NCI-H1105 (cell line): ENCODE data around the gene LHFPL3.
"Not testable (repeated sequence)": the region's sequence is repeated elsewhere in the genome, so short reads cannot be mapped to it uniquely, and the experiment has no call there.

Experiments used
- DNase-seq: peaks from one replicate; lab custom pipeline; 2025; lab: John Stamatoyannopoulos, UW

Gene LHFPL3

GRCh38 chr7:104695563-104695962 is 367.2 kb downstream of the LHFPL3 start:
- no peak for DNase-seq

DNA sequence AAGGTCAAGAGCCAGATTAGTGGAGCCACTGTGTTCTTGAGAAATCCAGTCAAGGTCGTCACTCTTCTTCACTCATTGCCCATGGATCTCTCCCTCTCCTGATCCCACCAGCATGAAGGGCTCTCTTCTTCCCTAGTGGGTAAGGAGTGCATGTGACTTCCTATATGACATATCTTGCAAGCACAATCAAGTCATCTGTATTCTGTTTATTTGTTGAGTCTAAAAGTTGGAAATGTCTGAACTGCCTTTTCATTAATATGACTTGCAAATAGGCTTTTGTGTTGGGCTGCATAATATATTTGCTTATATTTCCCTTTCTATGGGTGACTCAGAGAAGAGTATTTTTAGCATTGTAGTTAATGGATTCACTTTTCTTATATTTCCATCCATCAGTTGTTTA is 371.9 kb downstream of the LHFPL3 start:
- no peak for DNase-seq

GRCh38 chr7:104721027-104721426 is 392.6 kb downstream of the LHFPL3 start:
- DNase-seq: not testable (repeated sequence)

DNA sequence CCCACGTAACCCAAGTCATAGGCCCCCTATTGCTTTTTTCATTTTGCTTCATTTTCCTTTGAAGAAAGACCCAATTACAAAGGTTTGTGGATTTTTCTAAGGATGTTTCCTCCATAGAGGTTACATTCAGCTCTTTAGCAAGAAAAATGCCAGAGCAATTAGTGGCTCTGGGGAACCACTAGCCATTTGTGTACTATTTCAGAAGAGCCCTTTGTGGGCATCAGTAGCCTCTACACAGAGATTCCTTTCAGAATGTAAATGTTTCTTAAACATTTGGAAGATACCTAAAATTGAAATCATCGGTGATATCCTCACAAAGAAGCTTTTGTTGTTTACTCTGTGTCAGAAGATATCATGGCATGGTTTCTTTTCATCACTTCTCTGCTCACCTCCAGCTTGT is 394.6 kb downstream of the LHFPL3 start:
- no peak for DNase-seq

DNA sequence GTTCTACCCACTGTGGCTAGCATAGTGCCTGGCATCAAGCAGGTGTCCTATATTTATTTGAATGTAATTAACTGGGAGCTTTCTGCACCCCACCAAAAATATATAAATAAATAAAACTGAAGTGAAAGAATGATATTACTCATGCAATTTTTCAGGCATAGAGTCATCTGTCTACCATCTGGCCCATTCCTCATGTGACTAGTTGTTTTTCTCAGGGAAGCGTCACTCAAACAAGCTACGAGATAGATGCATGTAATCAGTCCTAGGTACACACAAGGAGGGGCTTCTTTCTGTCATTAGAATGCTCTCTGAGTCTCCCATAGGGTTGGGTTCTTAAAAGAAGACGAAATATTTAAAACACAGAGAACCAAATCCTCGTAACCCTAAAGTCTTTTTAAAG is 430.1 kb downstream of the LHFPL3 start:
- no peak for DNase-seq

GRCh38 chr7:104761892-104762291 is 433.5 kb downstream of the LHFPL3 start:
- DNase-seq: no peak

DNA sequence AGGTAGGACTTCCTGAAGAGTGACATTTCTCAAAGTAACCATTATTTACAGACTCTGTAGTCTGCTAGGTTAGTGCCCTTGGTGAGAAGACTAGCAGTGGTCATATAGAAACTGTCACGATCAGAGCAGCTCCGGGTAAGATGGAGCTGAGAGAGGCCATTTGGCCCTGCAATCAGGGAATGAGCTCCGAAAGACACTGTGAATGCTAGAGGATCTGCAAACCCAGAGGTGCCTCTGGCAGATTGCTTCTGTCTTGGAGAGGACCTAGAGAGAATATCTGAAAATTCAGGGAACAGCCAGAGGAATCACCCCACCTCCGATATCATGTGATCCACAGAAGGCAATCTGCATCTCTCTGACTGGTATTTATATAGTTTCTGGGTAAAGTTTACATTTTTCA is 438.7 kb downstream of the LHFPL3 start:
- no peak for DNase-seq

GRCh38 chr7:104767826-104768536 is 439.6 kb downstream of the LHFPL3 start:
- DNase-seq: no peak

GRCh38 chr7:104772405-104773345 is 444.3 kb downstream of the LHFPL3 start:
- DNase-seq: no peak

DNA sequence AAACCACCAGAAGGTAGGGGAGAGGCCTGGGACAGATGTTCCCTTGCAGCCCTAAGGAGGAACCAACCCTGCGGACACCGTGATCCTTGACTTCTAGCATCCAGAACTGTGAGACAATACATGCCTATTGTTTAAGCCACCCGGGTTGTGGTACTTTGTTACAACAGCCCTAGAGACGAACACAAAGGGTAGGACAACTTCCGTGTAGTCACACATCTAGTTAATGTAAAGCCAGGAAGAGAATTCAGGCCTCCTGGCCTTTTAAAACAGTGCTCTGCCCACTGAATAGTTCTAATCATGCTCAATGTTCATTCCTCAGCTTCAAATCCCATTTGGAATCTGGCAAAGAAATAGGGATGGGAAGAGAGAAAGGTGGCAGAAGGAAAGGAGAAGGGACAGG is 445.4 kb downstream of the LHFPL3 start:
- no peak for DNase-seq

- no peak for DNase-seq
Observed at GRCh38 chr7:104775531-104775930, 447.1 kb downstream of the LHFPL3 start.

DNA sequence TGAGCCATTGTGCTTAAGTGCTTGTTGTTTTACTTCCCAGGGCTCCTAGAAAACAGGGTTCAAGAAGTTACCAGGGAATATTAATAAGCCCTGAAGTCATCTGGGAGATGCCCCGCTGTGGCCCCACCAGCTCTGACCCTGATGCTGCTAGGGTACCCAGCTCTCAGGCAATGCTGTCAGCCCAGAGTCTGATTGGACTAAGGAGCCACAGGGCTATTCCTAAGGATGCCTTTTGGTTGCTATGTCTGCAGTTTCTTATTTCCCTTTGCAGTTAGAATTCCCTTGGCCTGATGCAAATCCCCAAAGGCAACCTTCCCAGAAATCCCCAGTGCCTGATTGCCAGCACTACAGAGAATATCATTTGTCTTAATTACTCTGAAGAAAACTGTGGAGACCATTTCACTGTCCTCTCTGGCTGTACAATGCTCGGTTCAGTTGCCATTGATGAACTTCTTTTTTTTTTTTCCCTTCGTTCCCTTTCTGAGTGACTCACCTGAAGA is 448.9 kb downstream of the LHFPL3 start:
- no peak for DNase-seq

DNA sequence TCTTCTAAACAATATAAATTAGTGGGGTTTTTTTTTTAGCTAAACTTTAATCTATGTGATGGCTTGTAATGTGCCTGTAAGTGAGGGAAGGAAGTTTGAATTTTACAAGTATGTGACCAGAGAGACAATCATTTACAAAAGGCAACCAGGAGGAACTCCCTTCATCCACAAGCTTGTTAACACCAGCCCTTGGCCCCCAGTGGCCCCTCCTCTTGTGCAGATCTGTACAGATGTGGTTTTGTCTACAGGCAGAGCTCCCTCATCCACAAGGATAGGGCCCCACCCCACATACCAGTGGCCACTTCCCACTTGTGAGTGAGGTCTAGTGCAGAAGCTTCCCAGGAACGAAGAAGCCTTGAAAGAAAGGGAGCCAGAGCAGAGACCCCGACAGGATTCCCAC is 451.5 kb downstream of the LHFPL3 start:
- DNase-seq: no peak

DNA sequence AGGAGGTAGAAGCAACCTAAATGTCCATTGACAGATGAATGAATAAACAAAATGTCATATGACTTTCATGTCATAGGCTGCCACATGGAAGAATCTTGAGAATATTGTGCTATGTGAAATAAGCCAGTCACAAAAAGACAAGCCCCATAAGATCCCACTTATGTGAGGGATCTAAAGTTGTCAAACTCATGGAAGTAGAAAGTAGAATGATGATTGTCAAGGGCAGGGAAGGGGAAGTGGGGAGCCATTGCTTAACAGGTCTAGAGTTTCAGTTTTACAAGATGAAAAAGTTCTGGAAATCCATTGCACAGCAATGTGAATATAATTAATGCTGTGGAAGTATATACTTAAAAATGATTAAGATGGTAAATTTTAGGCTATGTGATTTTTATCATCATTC is 456.3 kb downstream of the LHFPL3 start:
- DNase-seq: no peak

GRCh38 chr7:104789780-104790179 is 461.4 kb downstream of the LHFPL3 start:
- no peak for DNase-seq

GRCh38 chr7:104790440-104790839 is 462.0 kb downstream of the LHFPL3 start:
- no peak for DNase-seq

DNA sequence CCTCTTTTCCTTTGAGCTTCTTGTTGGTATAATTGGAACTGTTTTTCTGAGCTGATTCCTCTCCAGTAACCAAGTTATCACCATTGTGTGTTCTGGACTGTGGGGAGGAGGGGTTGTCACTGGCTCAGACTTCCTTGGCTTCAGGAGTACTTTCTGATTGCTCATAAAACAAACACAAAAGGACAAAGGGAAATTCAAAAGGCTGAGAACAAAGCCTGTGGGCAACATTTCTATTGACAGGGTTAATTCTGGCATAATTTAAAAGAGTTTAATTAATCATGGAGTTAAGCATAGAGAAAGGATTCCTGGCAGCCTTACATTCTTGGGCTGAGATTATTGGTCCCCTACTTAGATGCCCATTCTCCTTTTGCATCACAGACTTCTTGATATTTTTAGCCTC is 462.7 kb downstream of the LHFPL3 start:
- no peak for DNase-seq

GRCh38 chr7:104793066-104793465 is 464.7 kb downstream of the LHFPL3 start:
- DNase-seq: no peak

DNA sequence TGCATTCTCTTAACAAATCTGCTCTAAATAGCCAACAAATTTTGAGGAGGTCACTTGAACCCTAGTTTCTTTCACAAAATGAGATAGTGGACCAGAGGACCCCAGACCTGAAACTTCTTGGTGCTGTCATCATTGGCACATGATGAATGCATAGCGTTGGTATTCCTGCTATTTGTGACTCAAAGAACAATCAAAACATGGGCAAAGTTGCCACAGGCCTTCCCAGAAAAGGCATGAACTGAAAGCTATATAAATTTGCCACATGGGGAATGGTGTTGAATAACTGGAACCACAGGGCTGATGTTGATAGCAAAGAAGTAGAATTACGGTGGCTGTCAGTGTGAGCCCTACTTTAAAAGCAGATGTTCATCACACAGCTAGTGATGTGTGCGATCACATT is 465.8 kb downstream of the LHFPL3 start:
- no peak for DNase-seq

- no peak for DNase-seq
Observed at GRCh38 chr7:104794589-104794988, 466.2 kb downstream of the LHFPL3 start.

GRCh38 chr7:104795086-104795485 is 466.7 kb downstream of the LHFPL3 start:
- no peak for DNase-seq

DNA sequence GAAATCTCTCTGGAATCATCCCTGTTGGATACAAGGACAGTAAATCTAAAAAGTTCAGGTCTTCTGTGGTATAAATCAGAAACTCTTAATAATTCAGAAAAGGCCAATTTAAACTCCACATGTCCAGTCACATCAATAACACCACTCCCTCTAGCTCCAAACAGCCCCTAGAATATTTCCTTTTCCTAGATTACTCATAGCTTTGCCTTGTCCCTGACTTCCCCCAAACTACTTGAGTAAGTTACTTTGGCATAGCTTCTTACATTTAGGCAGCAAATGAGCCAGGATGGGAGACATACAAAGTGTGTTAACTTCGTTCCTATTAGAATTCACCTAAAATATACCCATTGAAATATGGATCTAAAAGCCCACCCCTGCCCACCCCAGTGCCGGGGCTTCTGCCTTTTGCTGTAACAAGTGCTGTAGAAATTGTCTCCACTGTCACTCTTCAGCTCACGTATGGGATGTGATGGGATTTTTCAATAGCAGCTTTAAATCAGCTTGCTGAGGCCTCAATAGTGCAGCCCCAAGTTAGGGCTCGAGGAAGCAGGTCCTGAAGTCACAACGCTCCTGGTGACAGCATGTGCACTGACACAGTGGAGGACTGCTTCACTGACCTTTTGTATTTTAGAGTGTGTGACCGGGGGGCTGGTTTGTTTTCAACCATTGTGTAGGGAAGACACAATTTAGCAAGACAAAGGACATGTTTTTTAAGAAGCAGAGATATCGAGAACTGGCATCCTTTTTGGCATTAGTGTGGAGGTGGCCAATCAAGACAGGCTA is 467.4 kb downstream of the LHFPL3 start:
- DNase-seq: no peak
